H9 (cell line): ENCODE measurements around the gene SNX25. TPM values are rescaled to one million over a fixed set of nuclear protein-coding genes. Genes with fewer than 3 reads are reported as not detected.

ENCODE experiments used
- DNase-seq: peaks from one replicate; pipeline ENCODE4 v3.0.0-alpha.2; 2017
- H2AFZ ChIP-seq: one replicate; pipeline ENCODE4 v1.6.1; 2013; ENCODE audit warnings: mild to moderate bottlenecking, low read length, control low read depth, moderate library complexity
- H2AK5ac ChIP-seq: 2 replicates; pipeline ENCODE4 v1.6.1; 2013; ENCODE audit warnings: low read length, control low read depth, mixed read lengths; ENCODE audit not compliant: insufficient read length
- H2BK120ac ChIP-seq: one replicate; pipeline ENCODE4 v1.6.1; 2013; ENCODE audit warnings: low read depth, mild to moderate bottlenecking, low read length, control low read depth, inconsistent platforms; ENCODE audit not compliant: poor library complexity, severe bottlenecking
- H2BK12ac ChIP-seq: 2 replicates; pipeline ENCODE4 v1.6.1; 2013; ENCODE audit warnings: low read length, control low read depth, mixed read lengths, low read depth; ENCODE audit not compliant: insufficient read length
- H2BK15ac ChIP-seq: 2 replicates; pipeline ENCODE4 v1.6.1; 2013; ENCODE audit warnings: low read depth, low read length, control low read depth
- H2BK20ac ChIP-seq: one replicate; pipeline ENCODE4 v1.6.1; 2013; ENCODE audit warnings: low read depth, mild to moderate bottlenecking, low read length, control low read depth, inconsistent platforms; ENCODE audit not compliant: poor library complexity, severe bottlenecking
- H2BK5ac ChIP-seq: 2 replicates; pipeline ENCODE4 v1.6.1; 2013; ENCODE audit warnings: low read length, control low read depth, mixed read lengths; ENCODE audit not compliant: insufficient read length
- H3K14ac ChIP-seq: 2 replicates; pipeline ENCODE4 v1.6.1; 2013; ENCODE audit warnings: low read length, control low read depth; ENCODE audit not compliant: insufficient read depth
- H3K18ac ChIP-seq: 2 replicates; pipeline ENCODE4 v1.6.1; 2013; ENCODE audit warnings: low read depth, mild to moderate bottlenecking, mixed read lengths, low read length, control low read depth; ENCODE audit not compliant: insufficient read length
- H3K23ac ChIP-seq: 2 replicates; pipeline ENCODE4 v1.6.1; 2013; ENCODE audit warnings: low read length, control low read depth, mixed read lengths, low read depth; ENCODE audit not compliant: insufficient read length
- H3K23me2 ChIP-seq: 2 replicates; pipeline ENCODE4 v1.6.1; 2013; ENCODE audit warnings: low read depth, mild to moderate bottlenecking, mixed read lengths, low read length, control low read depth; ENCODE audit not compliant: insufficient read length, poor library complexity, severe bottlenecking
- H3K27ac ChIP-seq: 2 replicates; pipeline ENCODE4 v1.5.1; 2013; ENCODE audit warnings: low read length, control low read depth, mixed read lengths, low read depth; ENCODE audit not compliant: insufficient read length
- H3K27me3 ChIP-seq: 2 replicates; pipeline ENCODE4 v1.6.1; 2013; ENCODE audit warnings: low read length, control low read depth, inconsistent platforms; ENCODE audit not compliant: insufficient read depth
- H3K4ac ChIP-seq: 2 replicates; pipeline ENCODE4 v1.6.1; 2013; ENCODE audit warnings: low read depth, mild to moderate bottlenecking, control low read depth, inconsistent platforms, low read length, moderate library complexity
- H3K4me1 ChIP-seq: 2 replicates; pipeline ENCODE4 v1.6.1; 2013; ENCODE audit warnings: low read length, control low read depth, inconsistent platforms; ENCODE audit not compliant: insufficient read depth
- H3K4me2 ChIP-seq: 2 replicates; pipeline ENCODE4 v1.6.1; 2013; ENCODE audit warnings: low read length, control low read depth, mixed read lengths; ENCODE audit not compliant: insufficient read length, insufficient read depth
- H3K56ac ChIP-seq: 2 replicates; pipeline ENCODE4 v1.6.1; 2013; ENCODE audit warnings: low read depth, mild to moderate bottlenecking, mixed read lengths, low read length, control low read depth; ENCODE audit not compliant: insufficient read length
- H3K79me1 ChIP-seq: 2 replicates; pipeline ENCODE4 v1.6.1; 2013; ENCODE audit warnings: low read depth, mild to moderate bottlenecking, moderate library complexity, low read length, control low read depth, inconsistent platforms; ENCODE audit not compliant: insufficient read depth, poor library complexity, severe bottlenecking
- H3K79me2 ChIP-seq: 2 replicates; pipeline ENCODE4 v1.6.1; 2013; ENCODE audit warnings: low read length, control low read depth, inconsistent platforms; ENCODE audit not compliant: insufficient read depth
- H3K9ac ChIP-seq: 2 replicates; pipeline ENCODE4 v1.6.1; 2013; ENCODE audit warnings: low read length, control low read depth, mixed read lengths; ENCODE audit not compliant: insufficient read length; ENCODE audit errors: extremely low read depth
- H3K9me3 ChIP-seq: one replicate; pipeline ENCODE4 v1.6.1; 2013; ENCODE audit warnings: low read depth, low read length, inconsistent platforms; ENCODE audit not compliant: control insufficient read depth
- H3T11ph ChIP-seq: one replicate; pipeline ENCODE4 v1.6.1; 2013; ENCODE audit warnings: mild to moderate bottlenecking, low read length, control low read depth, inconsistent platforms
- H4K20me1 ChIP-seq: one replicate; pipeline ENCODE4 v1.6.1; 2013; ENCODE audit not compliant: control insufficient read depth, insufficient read length, insufficient read depth
- H4K5ac ChIP-seq: 2 replicates; pipeline ENCODE4 v1.6.1; 2013; ENCODE audit warnings: low read depth, mild to moderate bottlenecking, mixed read lengths, low read length, control low read depth; ENCODE audit not compliant: insufficient read length
- H4K8ac ChIP-seq: replicated peaks from 2 replicates; pipeline ENCODE4 v1.6.1; 2013; ENCODE audit warnings: low read length, control low read depth, mixed read lengths, low read depth; ENCODE audit not compliant: insufficient read length
- H4K91ac ChIP-seq: 2 replicates; pipeline ENCODE4 v1.6.1; 2013; ENCODE audit warnings: low read depth, mild to moderate bottlenecking, moderate library complexity, mixed read lengths, low read length, control low read depth; ENCODE audit not compliant: insufficient read length
- H3K27ac Mint-ChIP-seq, 3 experiments: 2 replicates in 2 of 3; 3 replicates in 1 of 3; pipeline ENCODE4 v1.8.0; 2020 to 2021; ENCODE audit warnings: mixed read lengths in 3 of 3, mild to moderate bottlenecking in 1 of 3, moderate library complexity in 1 of 3
- H3K27me3 Mint-ChIP-seq: 2 replicates; pipeline ENCODE4 v1.8.0; 2021; ENCODE audit warnings: low read depth, mild to moderate bottlenecking, moderate library complexity, mixed read lengths
- H3K36me3 Mint-ChIP-seq, 3 experiments: 2 replicates in 2 of 3; 3 replicates in 1 of 3; pipeline ENCODE4 v1.8.0; 2020 to 2021; ENCODE audit warnings: low read depth in 3 of 3, mixed read lengths in 3 of 3; ENCODE audit not compliant: insufficient read depth in 1 of 3
- H3K4me1 Mint-ChIP-seq, 2 experiments: 2 replicates each; pipeline ENCODE4 v1.8.0; 2020; ENCODE audit warnings: mixed read lengths in 2 of 2
- H3K4me3 Mint-ChIP-seq, 2 experiments: 2 replicates in 1 of 2; 3 replicates in 1 of 2; pipeline ENCODE4 v1.8.0; 2020 to 2021; ENCODE audit warnings: mild to moderate bottlenecking in 2 of 2, mixed read lengths in 2 of 2, moderate library complexity in 1 of 2
- H3K9me3 Mint-ChIP-seq, 2 experiments: 2 replicates in 1 of 2; 3 replicates in 1 of 2; pipeline ENCODE4 v1.8.0; 2020; ENCODE audit warnings: mild to moderate bottlenecking in 2 of 2, mixed read lengths in 2 of 2, moderate library complexity in 1 of 2
- CTCF ChIP-seq: fragments of 200-600 bp; sonication (generic); conservative IDR thresholded peaks from 3 replicates; pipeline ENCODE4 v1.8.0; 2021; ENCODE audit warnings: antibody characterized with exemption, mild to moderate bottlenecking
- WGBS: extraction: QIAGEN DNeasy Blood & Tissue Kit; methylation state at CpG from one replicate; pipeline ENCODE4 v1.1.7; 2013; ENCODE audit warnings: missing lambda C conversion rate, low lambda C conversion rate, mixed read lengths; ENCODE audit not compliant: insufficient read length; ENCODE audit errors: extremely low coverage; 5-methylcytosine and 5-hydroxymethylcytosine counted together
- total RNA-seq: library from RNA; stranded (reverse); gene quantifications from 2 replicates; pipeline ENCODE4 v1.2.1, GENCODE V29; 2021

Gene SNX25
- total RNA-seq, 1 experiment from 2014 or later: 28.2 TPM

GRCh38 chr4:185235119-185235842 is 25.9 kb downstream of the SNX25 start:
- Histone ChIP-seq H2BK5ac (no peak overlapping the region), H2AFZ (no peak overlapping the region), H2BK15ac (no peak overlapping the region), H4K91ac (no peak overlapping the region), H2BK20ac (no peak overlapping the region), H3K56ac (no peak overlapping the region), H4K8ac (no peak overlapping the region), H4K5ac (no peak overlapping the region), H3K4me1 (no peaks in the 10 kb centered on the region; the same call in 1 of the 2 replicates), H3K4ac (no peak overlapping the region), H3K23me2 (no peaks in the 10 kb centered on the region), H3K23ac (no peak overlapping the region), H3K79me1 (peaks cover 3% of the 10 kb centered on the region), H3K79me2 (no peaks in the 10 kb centered on the region), H2BK120ac (no peak overlapping the region), H3K18ac (no peak overlapping the region), H3K27ac (no peak overlapping the region), H3K9ac (no peak overlapping the region), H4K20me1 (peaks cover 4% of the 10 kb centered on the region), H3K27me3 (no peaks in the 10 kb centered on the region), H3K14ac (no peak overlapping the region), H3K9me3 (no peaks in the 10 kb centered on the region), H2AK5ac (no peak overlapping the region), H2BK12ac (no peak overlapping the region), H3K4me2 (no peak overlapping the region), H3T11ph (no peak overlapping the region)
- Mint-ChIP-seq H3K27ac (peak overlapping the region in 1 of 3 experiments; percentile 8; a peak in 1 of 7 replicates), H3K36me3 (peaks cover 19 to 25% (median 22%) of the 10 kb centered on the region in 3 experiments), H3K4me1 (peaks cover 5 to 9% of the 10 kb centered on the region in 2 experiments; a peak in 3 of 4 replicates), H3K9me3 (peaks cover 17 to 19% of the 10 kb centered on the region in 2 experiments), H3K27me3 (no peaks in the 10 kb centered on the region), H3K4me3 (no peak overlapping the region)
- DNase-seq: no peak
- WGBS: no CpG with 5 or more reads among the region's 7 CpGs
- no peak for TF ChIP-seq CTCF
